Neural crest cell (in vitro differentiated cells): Measurements from ENCODE around the gene FAAH2. TPM values are rescaled to one million over a fixed set of nuclear protein-coding genes. Genes with fewer than 3 reads are reported as not detected.
"Not testable (repeated sequence)": the region's sequence is repeated elsewhere in the genome, so short reads cannot be mapped to it uniquely, and the experiment has no call there.

ENCODE experiments used
- DNase-seq: peaks from one replicate; pipeline ENCODE4 v3.0.0; 2021; ENCODE audit warnings: low read depth, mixed read lengths, low spot score
- H3K27ac Mint-ChIP-seq: one replicate; pipeline ENCODE4 v1.8.0; 2021; ENCODE audit warnings: mild to moderate bottlenecking, mixed read lengths; ENCODE audit not compliant: unreplicated experiment
- H3K27me3 Mint-ChIP-seq: 2 replicates; pipeline ENCODE4 v1.8.0; 2021; ENCODE audit warnings: low read depth, mild to moderate bottlenecking, mixed read lengths
- H3K36me3 Mint-ChIP-seq: 2 replicates; pipeline ENCODE4 v1.8.0; 2021; ENCODE audit warnings: low read depth, mild to moderate bottlenecking, mixed read lengths
- H3K4me1 Mint-ChIP-seq: 2 replicates; pipeline ENCODE4 v1.8.0; 2021; ENCODE audit warnings: mixed read lengths
- H3K4me3 Mint-ChIP-seq: one replicate; pipeline ENCODE4 v1.8.0; 2021; ENCODE audit warnings: mild to moderate bottlenecking, mixed read lengths
- H3K9me3 Mint-ChIP-seq: 2 replicates; pipeline ENCODE4 v1.8.0; 2021; ENCODE audit warnings: mixed read lengths
- CTCF ChIP-seq: fragments of 200-600 bp; sonication (generic); conservative IDR thresholded peaks from 2 replicates; pipeline ENCODE4 v1.5.0; 2021; ENCODE audit warnings: antibody characterized with exemption, mild to moderate bottlenecking
- total RNA-seq: library from RNA; stranded (reverse); gene quantifications from 2 replicates; pipeline ENCODE4 v1.2.1, GENCODE V29; 2021

The FAAH2 gene
- total RNA-seq, 1 donor from 2014 or later = 0.63 TPM

DNA sequence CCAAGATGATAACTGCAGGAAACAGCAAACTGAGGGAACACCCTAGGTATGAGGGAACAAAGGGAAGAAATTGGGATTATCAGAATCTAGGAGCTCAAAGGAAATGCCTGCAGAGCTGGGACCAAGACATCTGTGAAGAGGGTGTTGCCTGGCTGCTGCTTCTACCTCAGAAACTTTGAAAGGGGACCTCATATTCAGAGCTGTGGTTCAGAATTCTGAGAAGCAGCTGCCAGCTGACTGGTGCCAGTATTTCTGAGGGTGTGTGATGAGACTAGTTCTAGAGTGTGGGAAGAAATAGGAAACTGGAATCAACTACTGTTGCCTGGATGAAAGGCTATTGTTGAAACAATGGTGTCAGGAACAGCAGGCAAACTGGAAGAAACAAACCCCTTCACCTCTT, 8.5 kb downstream of the FAAH2 start:
- no peak for TF ChIP-seq CTCF
- H3K4me3 Mint-ChIP-seq = no peak overlapping the region
- no peak overlapping the region for H3K27ac Mint-ChIP-seq
- no peaks in the 10 kb centered on the region for H3K4me1 Mint-ChIP-seq
- no peak for DNase-seq
- peaks cover 4% of the 10 kb centered on the region for H3K36me3 Mint-ChIP-seq
- H3K27me3 Mint-ChIP-seq = no peaks in the 10 kb centered on the region
- peaks cover 5% of the 10 kb centered on the region for H3K9me3 Mint-ChIP-seq

GRCh38 chrX:57295679-57296078, 9.2 kb downstream of the FAAH2 start:
- H3K4me1 Mint-ChIP-seq, H3K27ac Mint-ChIP-seq, H3K27me3 Mint-ChIP-seq, H3K4me3 Mint-ChIP-seq, H3K36me3 Mint-ChIP-seq, H3K9me3 Mint-ChIP-seq, DNase-seq: not testable (repeated sequence)

DNA sequence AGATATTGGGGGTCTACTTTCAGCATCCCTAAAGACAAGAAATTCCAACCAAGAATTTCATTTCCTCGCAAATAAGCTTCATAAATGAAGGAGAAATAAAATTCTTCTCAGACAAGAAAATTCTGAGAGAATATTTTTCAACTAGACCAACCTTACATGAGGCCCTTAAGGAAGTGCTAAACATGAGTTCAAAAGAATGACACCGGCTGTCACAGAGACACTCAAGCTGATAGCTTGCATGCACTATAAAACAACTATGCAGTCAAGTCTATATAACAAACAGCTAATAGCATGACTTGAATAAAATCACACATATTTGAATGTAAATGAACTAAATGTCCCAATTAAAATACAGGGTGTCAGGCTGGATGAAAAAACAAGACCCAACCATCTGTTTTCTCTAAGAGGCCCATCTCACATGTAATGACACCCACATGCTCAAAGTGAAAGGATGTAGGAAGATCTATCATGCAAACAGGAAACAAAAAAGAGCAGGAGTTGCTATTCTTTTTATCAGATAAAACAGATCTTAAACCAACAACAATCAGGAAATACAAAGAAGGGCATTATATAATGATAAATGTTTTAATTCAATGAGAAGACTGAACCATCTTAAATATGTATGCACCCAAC, 27.2 kb downstream of the FAAH2 start:
- no peak for TF ChIP-seq CTCF
- Mint-ChIP-seq H3K9me3 (peaks cover 32% of the 10 kb centered on the region), H3K4me3 (no peak overlapping the region), H3K4me1 (no peaks in the 10 kb centered on the region), H3K27ac (no peak overlapping the region), H3K36me3 (peaks cover 15% of the 10 kb centered on the region), H3K27me3 (no peaks in the 10 kb centered on the region)
- DNase-seq = no peak

DNA sequence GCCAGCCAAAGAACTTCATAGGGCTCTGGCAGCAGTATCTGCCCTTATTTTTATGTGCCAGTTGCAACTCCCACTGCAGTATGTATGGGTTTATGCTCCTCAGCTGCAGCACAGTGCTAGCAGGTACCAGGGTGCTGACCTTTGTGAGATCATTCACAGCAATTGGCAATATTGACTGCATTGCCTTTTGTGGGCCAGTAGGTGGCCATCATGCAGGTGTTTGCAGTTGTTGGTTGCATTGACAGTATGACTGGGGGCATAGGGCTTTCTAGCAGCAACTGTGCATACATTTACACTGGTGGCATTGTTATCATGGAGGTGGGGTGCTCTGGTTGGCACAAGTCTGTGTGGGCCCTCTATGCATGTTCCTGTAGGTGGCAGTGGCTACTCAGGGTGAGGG, 42.5 kb downstream of the FAAH2 start:
- Mint-ChIP-seq H3K27ac (no peak overlapping the region), H3K9me3 (peaks cover 5% of the 10 kb centered on the region), H3K4me1 (no peaks in the 10 kb centered on the region), H3K27me3 (no peaks in the 10 kb centered on the region), H3K36me3 (no peaks in the 10 kb centered on the region), H3K4me3 (no peak overlapping the region)
- no peak for DNase-seq
- TF ChIP-seq CTCF = no peak

DNA sequence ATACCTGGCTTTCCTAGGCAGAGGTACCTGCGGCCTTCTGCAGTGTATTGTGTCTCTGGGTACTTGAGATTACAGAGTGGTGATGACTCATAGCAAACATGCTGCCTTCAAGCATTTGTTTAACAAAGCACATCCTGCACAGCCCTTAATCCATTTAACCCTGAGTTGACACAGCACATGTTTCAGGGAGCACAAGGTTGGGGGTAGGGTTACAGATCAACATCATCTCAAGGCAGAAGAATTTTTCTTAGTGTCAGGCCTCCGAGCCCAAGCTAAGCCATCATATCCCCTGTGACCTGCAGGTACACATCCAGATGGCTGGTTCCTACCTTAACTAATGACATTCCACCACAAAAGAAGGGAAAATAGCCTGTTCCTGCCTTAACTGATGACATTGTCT, 49.3 kb downstream of the FAAH2 start:
- H3K4me1 Mint-ChIP-seq, H3K27me3 Mint-ChIP-seq, H3K9me3 Mint-ChIP-seq, H3K36me3 Mint-ChIP-seq, DNase-seq, H3K4me3 Mint-ChIP-seq, H3K27ac Mint-ChIP-seq: not testable (repeated sequence)

- no peak overlapping the region for H3K4me3 Mint-ChIP-seq
- no peak overlapping the region for H3K27ac Mint-ChIP-seq
- H3K9me3 Mint-ChIP-seq = peaks cover 13% of the 10 kb centered on the region
- DNase-seq = no peak
- no peaks in the 10 kb centered on the region for H3K27me3 Mint-ChIP-seq
- H3K36me3 Mint-ChIP-seq = peaks cover 2% of the 10 kb centered on the region
- H3K4me1 Mint-ChIP-seq = no peaks in the 10 kb centered on the region
- no peak for TF ChIP-seq CTCF
Observed at GRCh38 chrX:57353472-57354132, 67.1 kb downstream of the FAAH2 start.
